ENCODE measurements around the gene TEX36.
"Not testable (repeated sequence)": the region's sequence is repeated elsewhere in the genome, so short reads cannot be mapped to it uniquely, and the experiment has no call there.

The TEX36 gene

GRCh38 chr10:125687507-125688185 lies 4.7 kb upstream of the TEX36 start:
- Histone ChIP-seq H3K27ac (ENCODE audit: low read depth, low read length) (no peak overlapping the region), H3K36me3 (ENCODE audit: control insufficient read depth, insufficient read depth, low read length) (no peaks in the 10 kb centered on the region), H3K9ac (ENCODE audit: low read length) (no peak overlapping the region), H3K4me3 (ENCODE audit: low read length) (no peak overlapping the region), H3K27me3 (ENCODE audit: control insufficient read depth, insufficient read depth, low read length) (peaks cover 4% of the 10 kb centered on the region), H3K4me1 (ENCODE audit: control insufficient read depth, insufficient read depth, low read length) (no peaks in the 10 kb centered on the region)

- Histone ChIP-seq H3K9ac (ENCODE audit: low read length) (no peak overlapping the region), H3K4me3 (ENCODE audit: low read length) (no peak overlapping the region), H3K36me3 (ENCODE audit: control insufficient read depth, insufficient read depth, low read length) (no peaks in the 10 kb centered on the region), H3K27ac (ENCODE audit: low read depth, low read length) (no peak overlapping the region), H3K27me3 (ENCODE audit: control insufficient read depth, insufficient read depth, low read length) (no peaks in the 10 kb centered on the region), H3K4me1 (ENCODE audit: control insufficient read depth, insufficient read depth, low read length) (no peaks in the 10 kb centered on the region)
These were observed 1.6 kb upstream of the TEX36 start for GRCh38 chr10:125684581-125684980.

- H3K4me3 ChIP-seq (ENCODE audit: low read length): no peak overlapping the region
- H3K27me3 ChIP-seq (ENCODE audit: control insufficient read depth, insufficient read depth, low read length): no peaks in the 10 kb centered on the region
- no peaks in the 10 kb centered on the region for H3K36me3 ChIP-seq (ENCODE audit: control insufficient read depth, insufficient read depth, low read length)
- H3K9ac ChIP-seq (ENCODE audit: low read length): no peak overlapping the region
- no peak overlapping the region for H3K27ac ChIP-seq (ENCODE audit: low read depth, low read length)
- no peaks in the 10 kb centered on the region for H3K4me1 ChIP-seq (ENCODE audit: control insufficient read depth, insufficient read depth, low read length)
These were observed 858 bp upstream of the TEX36 start for GRCh38 chr10:125683821-125684220.

GRCh38 chr10:125679436-125679835 lies 3.5 kb downstream of the TEX36 start:
- no peak overlapping the region for H3K27ac ChIP-seq (ENCODE audit: low read depth, low read length)
- H3K4me1 ChIP-seq (ENCODE audit: control insufficient read depth, insufficient read depth, low read length): no peaks in the 10 kb centered on the region
- H3K36me3 ChIP-seq (ENCODE audit: control insufficient read depth, insufficient read depth, low read length): no peaks in the 10 kb centered on the region
- H3K9ac ChIP-seq (ENCODE audit: low read length): no peak overlapping the region
- no peaks in the 10 kb centered on the region for H3K27me3 ChIP-seq (ENCODE audit: control insufficient read depth, insufficient read depth, low read length)
- no peak overlapping the region for H3K4me3 ChIP-seq (ENCODE audit: low read length)

GRCh38 chr10:125672884-125673283 lies 10.1 kb downstream of the TEX36 start:
- no peaks in the 10 kb centered on the region for H3K27me3 ChIP-seq (ENCODE audit: control insufficient read depth, insufficient read depth, low read length)
- no peaks in the 10 kb centered on the region for H3K4me1 ChIP-seq (ENCODE audit: control insufficient read depth, insufficient read depth, low read length)
- H3K36me3 ChIP-seq (ENCODE audit: control insufficient read depth, insufficient read depth, low read length): no peaks in the 10 kb centered on the region
- no peak overlapping the region for H3K4me3 ChIP-seq (ENCODE audit: low read length)
- H3K9ac ChIP-seq (ENCODE audit: low read length): no peak overlapping the region
- no peak overlapping the region for H3K27ac ChIP-seq (ENCODE audit: low read depth, low read length)

- H3K27ac ChIP-seq (ENCODE audit: low read depth, low read length): no peak overlapping the region
- peaks cover 4% of the 10 kb centered on the region for H3K4me1 ChIP-seq (ENCODE audit: control insufficient read depth, insufficient read depth, low read length)
- H3K4me3 ChIP-seq (ENCODE audit: low read length): no peak overlapping the region
- H3K27me3 ChIP-seq (ENCODE audit: control insufficient read depth, insufficient read depth, low read length): no peaks in the 10 kb centered on the region
- no peak overlapping the region for H3K9ac ChIP-seq (ENCODE audit: low read length)
- no peaks in the 10 kb centered on the region for H3K36me3 ChIP-seq (ENCODE audit: control insufficient read depth, insufficient read depth, low read length)
These were observed 20.4 kb downstream of the TEX36 start for GRCh38 chr10:125662584-125662983.

- Histone ChIP-seq H3K4me1 (ENCODE audit: control insufficient read depth, insufficient read depth, low read length) (peaks cover 4% of the 10 kb centered on the region), H3K27me3 (ENCODE audit: control insufficient read depth, insufficient read depth, low read length) (no peaks in the 10 kb centered on the region), H3K36me3 (ENCODE audit: control insufficient read depth, insufficient read depth, low read length) (no peaks in the 10 kb centered on the region), H3K9ac (ENCODE audit: low read length) (no peak overlapping the region), H3K4me3 (ENCODE audit: low read length) (no peak overlapping the region), H3K27ac (ENCODE audit: low read depth, low read length) (no peak overlapping the region)
These were observed 20.9 kb downstream of the TEX36 start for GRCh38 chr10:125661941-125662515.

- H3K36me3 ChIP-seq (ENCODE audit: control insufficient read depth, insufficient read depth, low read length): no peaks in the 10 kb centered on the region
- no peak overlapping the region for H3K9ac ChIP-seq (ENCODE audit: low read length)
- H3K4me3 ChIP-seq (ENCODE audit: low read length): no peak overlapping the region
- peaks cover 4% of the 10 kb centered on the region for H3K4me1 ChIP-seq (ENCODE audit: control insufficient read depth, insufficient read depth, low read length)
- no peak overlapping the region for H3K27ac ChIP-seq (ENCODE audit: low read depth, low read length)
- H3K27me3 ChIP-seq (ENCODE audit: control insufficient read depth, insufficient read depth, low read length): no peaks in the 10 kb centered on the region
These were observed 21.5 kb downstream of the TEX36 start for GRCh38 chr10:125661431-125661940.

- H3K9ac ChIP-seq (ENCODE audit: low read length): no peak overlapping the region
- H3K36me3 ChIP-seq (ENCODE audit: control insufficient read depth, insufficient read depth, low read length): no peaks in the 10 kb centered on the region
- H3K27me3 ChIP-seq (ENCODE audit: control insufficient read depth, insufficient read depth, low read length): no peaks in the 10 kb centered on the region
- H3K4me1 ChIP-seq (ENCODE audit: control insufficient read depth, insufficient read depth, low read length): peaks cover 4% of the 10 kb centered on the region
- no peak overlapping the region for H3K27ac ChIP-seq (ENCODE audit: low read depth, low read length)
- no peak overlapping the region for H3K4me3 ChIP-seq (ENCODE audit: low read length)
These were observed 23.9 kb downstream of the TEX36 start for GRCh38 chr10:125659071-125659470.

GRCh38 chr10:125656523-125656922 lies 26.4 kb downstream of the TEX36 start:
- Histone ChIP-seq H3K4me3 (ENCODE audit: low read length) (no peak overlapping the region), H3K4me1 (ENCODE audit: control insufficient read depth, insufficient read depth, low read length) (no peaks in the 10 kb centered on the region), H3K9ac (ENCODE audit: low read length) (no peak overlapping the region), H3K27me3 (ENCODE audit: control insufficient read depth, insufficient read depth, low read length) (no peaks in the 10 kb centered on the region), H3K36me3 (ENCODE audit: control insufficient read depth, insufficient read depth, low read length) (no peaks in the 10 kb centered on the region), H3K27ac (ENCODE audit: low read depth, low read length) (no peak overlapping the region)

GRCh38 chr10:125653113-125653512 lies 29.9 kb downstream of the TEX36 start:
- H3K4me1 ChIP-seq (ENCODE audit: control insufficient read depth, insufficient read depth, low read length); H3K27me3 ChIP-seq (ENCODE audit: control insufficient read depth, insufficient read depth, low read length); H3K36me3 ChIP-seq (ENCODE audit: control insufficient read depth, insufficient read depth, low read length); H3K4me3 ChIP-seq (ENCODE audit: low read length); H3K27ac ChIP-seq (ENCODE audit: low read depth, low read length); H3K9ac ChIP-seq (ENCODE audit: low read length): not testable (repeated sequence)

GRCh38 chr10:125646311-125646710 lies 36.7 kb downstream of the TEX36 start:
- Histone ChIP-seq H3K27ac (ENCODE audit: low read depth, low read length) (no peak overlapping the region), H3K36me3 (ENCODE audit: control insufficient read depth, insufficient read depth, low read length) (no peaks in the 10 kb centered on the region), H3K27me3 (ENCODE audit: control insufficient read depth, insufficient read depth, low read length) (no peaks in the 10 kb centered on the region), H3K4me3 (ENCODE audit: low read length) (no peak overlapping the region), H3K4me1 (ENCODE audit: control insufficient read depth, insufficient read depth, low read length) (no peaks in the 10 kb centered on the region), H3K9ac (ENCODE audit: low read length) (no peak overlapping the region)

- Histone ChIP-seq H3K27me3 (ENCODE audit: control insufficient read depth, insufficient read depth, low read length) (no peaks in the 10 kb centered on the region), H3K9ac (ENCODE audit: low read length) (no peak overlapping the region), H3K4me3 (ENCODE audit: low read length) (no peak overlapping the region), H3K4me1 (ENCODE audit: control insufficient read depth, insufficient read depth, low read length) (no peaks in the 10 kb centered on the region), H3K27ac (ENCODE audit: low read depth, low read length) (no peak overlapping the region), H3K36me3 (ENCODE audit: control insufficient read depth, insufficient read depth, low read length) (no peaks in the 10 kb centered on the region)
These were observed 41.6 kb downstream of the TEX36 start for GRCh38 chr10:125641398-125641797.
